IMR-90 (cell line): ENCODE data around the gene MPC2. TPM values are rescaled to one million over a fixed set of nuclear protein-coding genes. Genes with fewer than 3 reads are reported as not detected.

Experiments used
- ATAC-seq: fragments of 200-7000 bp; cut with Tn5 transposase; 2 replicates; pipeline ENCODE4 v1.9.1; 2020; ENCODE audit warnings: low read depth, mild to moderate bottlenecking, moderate library complexity
- BruUV-seq: library from RNA; stranded (reverse); fragments of 400-500 nt; replicated peaks from 2 replicates; lab custom pipeline; 2021; lab: Mats Ljungman, UMichigan
- CTCF ChIA-PET: fragments of 300-600 bp; formaldehyde crosslinking; extraction: SDS; loops from one replicate; lab custom pipeline; 2021; ENCODE audit warnings: antibody characterized with exemption; lab: Yijun Ruan, JAX
- POLR2A ChIA-PET: fragments of 300-600 bp; sonication (Branson Sonifier 250); formaldehyde crosslinking; loops from one replicate; lab custom pipeline; 2022; ENCODE audit warnings: antibody characterized with exemption; ENCODE audit not compliant: unreplicated experiment; lab: Charles Lee
- DNase-seq: peaks from one replicate; pipeline ENCODE4 v3.0.0; 2013
- H2AFZ ChIP-seq: replicated peaks from 2 replicates; pipeline ENCODE3; 2013; ENCODE audit warnings: low read length, mild to moderate bottlenecking; ENCODE audit not compliant: poor library complexity
- H2AK5ac ChIP-seq: 2 replicates; pipeline ENCODE4 v1.6.1; 2013; ENCODE audit warnings: low read depth, low read length, inconsistent platforms
- H2AK9ac ChIP-seq: replicated peaks from 2 replicates; pipeline ENCODE3; 2013; ENCODE audit warnings: mild to moderate bottlenecking, low read depth, low read length, moderate library complexity; ENCODE audit not compliant: poor library complexity
- H2BK120ac ChIP-seq: 2 replicates; pipeline ENCODE4 v1.6.1; 2013; ENCODE audit warnings: low read depth, low read length, inconsistent platforms
- H2BK15ac ChIP-seq: 3 replicates; pipeline ENCODE4 v1.6.1; 2013; ENCODE audit warnings: low read depth, low read length, inconsistent platforms
- H2BK20ac ChIP-seq: 2 replicates; pipeline ENCODE4 v1.6.1; 2013; ENCODE audit warnings: low read depth, mild to moderate bottlenecking, inconsistent platforms, low read length, moderate library complexity
- H2BK5ac ChIP-seq: 2 replicates; pipeline ENCODE4 v1.6.1; 2013; ENCODE audit warnings: mild to moderate bottlenecking, low read depth, low read length, inconsistent platforms; ENCODE audit not compliant: poor library complexity, severe bottlenecking
- H3K14ac ChIP-seq: replicated peaks from 2 replicates; pipeline ENCODE4 v1.6.1; 2013; ENCODE audit warnings: low read depth, low read length, inconsistent platforms
- H3K18ac ChIP-seq: 2 replicates; pipeline ENCODE4 v1.6.1; 2013; ENCODE audit warnings: low read depth, low read length, control low read depth
- H3K23ac ChIP-seq: 2 replicates; pipeline ENCODE4 v1.6.1; 2013; ENCODE audit warnings: low read depth, low read length, inconsistent platforms
- H3K27ac ChIP-seq: 2 replicates; pipeline ENCODE4 v1.5.1; 2013; ENCODE audit warnings: mild to moderate bottlenecking, control low read depth, low read length; ENCODE audit not compliant: insufficient read depth
- H3K27me3 ChIP-seq: 2 replicates; pipeline ENCODE4 v1.6.1; 2013; ENCODE audit warnings: low read length; ENCODE audit not compliant: control insufficient read depth, insufficient read depth
- H3K36me3 ChIP-seq: 2 replicates; pipeline ENCODE4 v1.6.1; 2013; ENCODE audit warnings: low read length, mixed read lengths; ENCODE audit not compliant: control insufficient read depth, insufficient read depth
- H3K4ac ChIP-seq: 2 replicates; pipeline ENCODE4 v1.6.1; 2013; ENCODE audit warnings: low read depth, low read length, inconsistent platforms
- H3K4me1 ChIP-seq: 2 replicates; pipeline ENCODE4 v1.6.1; 2013; ENCODE audit warnings: low read length, mixed read lengths; ENCODE audit not compliant: control insufficient read depth, insufficient read depth
- H3K4me2 ChIP-seq: 2 replicates; pipeline ENCODE4 v1.6.1; 2013; ENCODE audit warnings: low read depth, mild to moderate bottlenecking, control low read depth, low read length, moderate library complexity
- H3K4me3 ChIP-seq: 2 replicates; pipeline ENCODE4 v1.5.1; 2013; ENCODE audit warnings: low read depth, mild to moderate bottlenecking, control low read depth, low read length, moderate library complexity; ENCODE audit not compliant: insufficient read depth
- H3K56ac ChIP-seq: 2 replicates; pipeline ENCODE4 v1.6.1; 2013; ENCODE audit warnings: low read length, inconsistent platforms; ENCODE audit not compliant: insufficient read depth; ENCODE audit errors: extremely low read depth
- H3K79me1 ChIP-seq, 2 experiments: 2 replicates each; pipeline ENCODE4 v1.6.1; 2013; ENCODE audit warnings: low read length in 2 of 2, inconsistent platforms in 1 of 2, low read depth in 1 of 2
- H3K9ac ChIP-seq: 2 replicates; pipeline ENCODE4 v1.6.1; 2013; ENCODE audit warnings: low read depth, low read length, control low read depth
- H3K9me1 ChIP-seq: 2 replicates; pipeline ENCODE4 v1.6.1; 2013; ENCODE audit warnings: low read length, inconsistent platforms; ENCODE audit not compliant: insufficient read depth
- H3K9me3 ChIP-seq: 2 replicates; pipeline ENCODE4 v1.6.1; 2013; ENCODE audit warnings: low read length; ENCODE audit not compliant: control insufficient read depth, insufficient read depth
- H4K20me1 ChIP-seq: 2 replicates; pipeline ENCODE4 v1.6.1; 2013; ENCODE audit warnings: low read length, inconsistent platforms; ENCODE audit not compliant: insufficient read depth
- H4K5ac ChIP-seq: 2 replicates; pipeline ENCODE4 v1.6.1; 2013; ENCODE audit warnings: mild to moderate bottlenecking, low read depth, low read length, control low read depth
- H4K8ac ChIP-seq, 2 experiments: 2 replicates each; pipeline ENCODE4 v1.6.1; 2013; ENCODE audit warnings: low read depth in 2 of 2, low read length in 2 of 2, control low read depth in 1 of 2, inconsistent platforms in 1 of 2
- H4K91ac ChIP-seq: 2 replicates; pipeline ENCODE4 v1.6.1; 2013; ENCODE audit warnings: low read depth, low read length, inconsistent platforms; ENCODE audit not compliant: insufficient read depth
- ELK1 ChIP-seq: fragments of 150-350 bp; IDR thresholded peaks from 2 replicates; pipeline ENCODE4 v1.6.1; 2016; ENCODE audit warnings: low read depth, mild to moderate bottlenecking, low read length, moderate library complexity, borderline replicate concordance
- MAZ ChIP-seq: IDR thresholded peaks from 2 replicates; pipeline ENCODE4 v1.6.1; 2012; ENCODE audit warnings: low read depth, mild to moderate bottlenecking, low read length, improper control_type of control experiment, moderate library complexity, borderline replicate concordance
- WGBS, 2 experiments: methylation state at CpG; one replicate each; pipeline versions ENCODE4 v1.1.5 to v1.1.7; 2013; ENCODE audit warnings: missing lambda C conversion rate in 2 of 2; ENCODE audit not compliant: insufficient read length in 1 of 2; ENCODE audit errors: extremely low coverage in 2 of 2; 5-methylcytosine and 5-hydroxymethylcytosine counted together
- dilution Hi-C: fragments of 300-500 bp; cut with HindIII; formaldehyde crosslinking; loops from one replicate; pipeline ENCODE4 v1.14.3; 2018; ENCODE audit warnings: low sequenced_read_pairs; ENCODE audit not compliant: unreplicated experiment
- in situ Hi-C: fragments of 300-500 bp; cut with MboI; formaldehyde crosslinking; loops from 3 replicates; pipeline ENCODE4 v1.14.3; 2019; ENCODE audit warnings: low sequenced_read_pairs, inconsistent platforms, mixed read lengths
- intact Hi-C: fragments of 100-400 bp; cut with micrococcal nuclease; formaldehyde crosslinking; loops from 2 replicates; pipeline ENCODE4 v1.10.0; 2022
- polyA plus RNA-seq, 3 experiments: library from polyadenylated mRNA; depleted of rRNA; stranded (reverse); fragments of >200 nt; gene quantifications; 2 replicates each; pipeline ENCODE4 v1.2.3, GENCODE V29; 2012; ENCODE audit warnings: low replicate concordance in 1 of 3
- total RNA-seq: library from RNA; depleted of rRNA; stranded (reverse); fragments of >200 nt; gene quantifications from 2 replicates; pipeline ENCODE4 v1.2.3, GENCODE V29; 2012

The MPC2 gene
- total and polyA plus RNA-seq, 2 of the 4 experiments (the other 2 are of a cell fraction) = 35.0 to 42.9 TPM

- Histone ChIP-seq H3K4ac (no peak overlapping the region; the same call in 1 of the 2 replicates), H3K9ac (no peak overlapping the region), H2AFZ (no peak overlapping the region), H2AK5ac (no peak overlapping the region), H2BK120ac (no peak overlapping the region), H3K27ac (no peak overlapping the region), H2BK20ac (no peak overlapping the region), H3K56ac (no peak overlapping the region), H4K5ac (peak overlapping the region; percentile 40; the same call in 1 of the 2 replicates), H2AK9ac (no peak overlapping the region), H4K91ac (no peak overlapping the region), H3K14ac (0 out of 2 replicates have a peak overlapping the region, but pooled peaks have one; percentile 12), H2BK15ac (no peak overlapping the region), H3K9me3 (no peaks in the 10 kb centered on the region), H3K79me1 (no peaks in the 10 kb centered on the region), H3K36me3 (no peaks in the 10 kb centered on the region), H4K8ac (no peak overlapping the region), H4K20me1 (no peaks in the 10 kb centered on the region), H3K4me3 (no peak overlapping the region), H3K27me3 (no peaks in the 10 kb centered on the region), H3K4me2 (peak overlapping the region; percentile 52; the same call in 1 of the 2 replicates), H3K23ac (no peak overlapping the region), H3K18ac (peak overlapping the region; percentile 56; the same call in 1 of the 2 replicates), H3K4me1 (peaks cover 10% of the 10 kb centered on the region), H3K9me1 (peaks cover 3% of the 10 kb centered on the region; the same call in 1 of the 2 replicates), H2BK5ac (peak overlapping the region; percentile 4)
- TF ChIP-seq ELK1 (no peak), MAZ (no peak)
- in situ Hi-C loops = no loop called here
- BruUV-seq = no TSS peak
- intact Hi-C loops = no loop called here
- dilution Hi-C loops = no loop called here
- peak; percentile 64 for DNase-seq
- ChIA-PET CTCF (interaction anchor here (0.6 to 1.4 kb wide), 2 partner anchors 20 to 35 kb away, joined by 3 to 8 read pairs; no protein-coding TSS in a partner anchor), POLR2A (no interaction called here)
- ATAC-seq = peak; percentile 87
- no CpG with 5 or more reads among the region's 3 CpGs for WGBS, 2 experiments
These were observed 55.1 kb downstream of the MPC2 start for GRCh38 chr1:167881786-167882185.
